Nephron progenitor cell (in vitro differentiated cells): ENCODE measurements around the gene MYO3A.
"Not testable (repeated sequence)": the region's sequence is repeated elsewhere in the genome, so short reads cannot be mapped to it uniquely, and the experiment has no call there.

ENCODE experiments used
- DNase-seq: peaks from one replicate; pipeline ENCODE4 v3.0.0; 2021
- H3K27ac Mint-ChIP-seq: 2 replicates; pipeline ENCODE4 v1.8.0; 2021; ENCODE audit warnings: mild to moderate bottlenecking, moderate library complexity, mixed read lengths
- H3K27me3 Mint-ChIP-seq: 2 replicates; pipeline ENCODE4 v1.8.0; 2021; ENCODE audit warnings: mild to moderate bottlenecking, low read depth, mixed read lengths; ENCODE audit not compliant: poor library complexity
- H3K36me3 Mint-ChIP-seq: 2 replicates; pipeline ENCODE4 v1.8.0; 2021; ENCODE audit warnings: low read depth, mixed read lengths
- H3K4me1 Mint-ChIP-seq: 2 replicates; pipeline ENCODE4 v1.8.0; 2021; ENCODE audit warnings: mixed read lengths
- H3K4me3 Mint-ChIP-seq: 2 replicates; pipeline ENCODE4 v1.8.0; 2021; ENCODE audit warnings: mild to moderate bottlenecking, moderate library complexity, mixed read lengths
- H3K9me3 Mint-ChIP-seq: 2 replicates; pipeline ENCODE4 v1.8.0; 2021; ENCODE audit warnings: mild to moderate bottlenecking, moderate library complexity, mixed read lengths
- CTCF ChIP-seq: fragments of 200-600 bp; sonication (generic); IDR thresholded peaks from 2 replicates; pipeline ENCODE4 v1.5.0; 2021; ENCODE audit warnings: antibody characterized with exemption

The MYO3A gene

GRCh38 chr10:25989951-25990350 lies 55.9 kb downstream of the MYO3A start:
- TF ChIP-seq CTCF, result no peak
- H3K4me1 Mint-ChIP-seq, result no peaks in the 10 kb centered on the region
- H3K36me3 Mint-ChIP-seq, result no peaks in the 10 kb centered on the region
- no peaks in the 10 kb centered on the region for H3K27me3 Mint-ChIP-seq
- no peak for DNase-seq
- no peak overlapping the region for H3K27ac Mint-ChIP-seq
- peaks cover 9% of the 10 kb centered on the region for H3K9me3 Mint-ChIP-seq
- H3K4me3 Mint-ChIP-seq, result no peak overlapping the region

- no peaks in the 10 kb centered on the region for H3K27me3 Mint-ChIP-seq
- no peak for DNase-seq
- H3K9me3 Mint-ChIP-seq, result peaks cover 5% of the 10 kb centered on the region
- H3K36me3 Mint-ChIP-seq, result no peaks in the 10 kb centered on the region
- H3K4me1 Mint-ChIP-seq, result no peaks in the 10 kb centered on the region
- H3K27ac Mint-ChIP-seq, result no peak overlapping the region
- no peak for TF ChIP-seq CTCF
- no peak overlapping the region for H3K4me3 Mint-ChIP-seq
Observed at GRCh38 chr10:25999295-25999981, 65.4 kb downstream of the MYO3A start.

- H3K4me3 Mint-ChIP-seq, result no peak overlapping the region
- TF ChIP-seq CTCF, result no peak
- no peaks in the 10 kb centered on the region for H3K36me3 Mint-ChIP-seq
- DNase-seq, result no peak
- no peaks in the 10 kb centered on the region for H3K27me3 Mint-ChIP-seq
- H3K27ac Mint-ChIP-seq, result no peak overlapping the region
- H3K9me3 Mint-ChIP-seq, result no peaks in the 10 kb centered on the region
- H3K4me1 Mint-ChIP-seq, result no peaks in the 10 kb centered on the region
Observed at GRCh38 chr10:26000971-26001370, 66.9 kb downstream of the MYO3A start.

GRCh38 chr10:26002466-26002865 lies 68.4 kb downstream of the MYO3A start:
- not testable (repeated sequence) for H3K36me3 Mint-ChIP-seq, H3K4me1 Mint-ChIP-seq, H3K27me3 Mint-ChIP-seq, DNase-seq, H3K4me3 Mint-ChIP-seq, H3K9me3 Mint-ChIP-seq, H3K27ac Mint-ChIP-seq

- H3K27me3 Mint-ChIP-seq, result no peaks in the 10 kb centered on the region
- H3K36me3 Mint-ChIP-seq, result no peaks in the 10 kb centered on the region
- H3K4me3 Mint-ChIP-seq, result no peak overlapping the region
- no peak for DNase-seq
- H3K27ac Mint-ChIP-seq, result no peak overlapping the region
- TF ChIP-seq CTCF, result no peak
- peaks cover 16% of the 10 kb centered on the region for H3K9me3 Mint-ChIP-seq
- no peaks in the 10 kb centered on the region for H3K4me1 Mint-ChIP-seq
Observed at GRCh38 chr10:26015092-26015491, 81.1 kb downstream of the MYO3A start.

- DNase-seq, result no peak
- peaks cover 3% of the 10 kb centered on the region for H3K27me3 Mint-ChIP-seq
- no peaks in the 10 kb centered on the region for H3K36me3 Mint-ChIP-seq
- no peak for TF ChIP-seq CTCF
- H3K4me1 Mint-ChIP-seq, result no peaks in the 10 kb centered on the region
- no peak overlapping the region for H3K27ac Mint-ChIP-seq
- H3K4me3 Mint-ChIP-seq, result no peak overlapping the region
- H3K9me3 Mint-ChIP-seq, result no peaks in the 10 kb centered on the region
Observed at GRCh38 chr10:26022831-26023230, 88.8 kb downstream of the MYO3A start.
